ENCODE results near the gene SLC7A11. TPM values are rescaled to one million over a fixed set of nuclear protein-coding genes. Genes with fewer than 3 reads are reported as not detected.

Gene SLC7A11
- total RNA-seq, 4 donors from 2014 or later = 0.61 to 5.1 TPM; not detected in 2

DNA sequence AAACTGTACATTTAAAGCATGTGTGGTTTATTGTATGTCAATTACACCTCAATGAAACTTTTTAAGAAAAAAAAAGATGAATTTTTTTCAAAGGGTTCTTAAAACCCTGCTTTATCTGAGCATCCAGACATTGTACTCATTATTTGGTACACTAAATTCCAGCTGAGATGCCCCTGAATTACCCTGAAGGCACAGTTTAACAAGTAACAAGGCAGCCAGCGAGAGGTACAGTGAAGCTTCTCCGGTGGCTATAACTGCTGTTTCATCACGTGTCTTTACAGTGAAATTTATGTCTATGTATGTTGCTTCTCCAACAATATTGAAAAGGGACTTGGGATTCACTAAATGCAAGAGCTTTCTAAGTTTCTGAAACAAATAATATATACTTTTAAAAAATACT, 15.8 kb downstream of the SLC7A11 start:
- Histone ChIP-seq H3K27me3 (no peaks in the 10 kb centered on the region), H3K4me3 (no peak overlapping the region), H3K27ac (no peak overlapping the region), H3K4me1 (no peaks in the 10 kb centered on the region), H3K9me3 (no peaks in the 10 kb centered on the region), H3K36me3 (no peaks in the 10 kb centered on the region)
- TF ChIP-seq, protein P1, sequence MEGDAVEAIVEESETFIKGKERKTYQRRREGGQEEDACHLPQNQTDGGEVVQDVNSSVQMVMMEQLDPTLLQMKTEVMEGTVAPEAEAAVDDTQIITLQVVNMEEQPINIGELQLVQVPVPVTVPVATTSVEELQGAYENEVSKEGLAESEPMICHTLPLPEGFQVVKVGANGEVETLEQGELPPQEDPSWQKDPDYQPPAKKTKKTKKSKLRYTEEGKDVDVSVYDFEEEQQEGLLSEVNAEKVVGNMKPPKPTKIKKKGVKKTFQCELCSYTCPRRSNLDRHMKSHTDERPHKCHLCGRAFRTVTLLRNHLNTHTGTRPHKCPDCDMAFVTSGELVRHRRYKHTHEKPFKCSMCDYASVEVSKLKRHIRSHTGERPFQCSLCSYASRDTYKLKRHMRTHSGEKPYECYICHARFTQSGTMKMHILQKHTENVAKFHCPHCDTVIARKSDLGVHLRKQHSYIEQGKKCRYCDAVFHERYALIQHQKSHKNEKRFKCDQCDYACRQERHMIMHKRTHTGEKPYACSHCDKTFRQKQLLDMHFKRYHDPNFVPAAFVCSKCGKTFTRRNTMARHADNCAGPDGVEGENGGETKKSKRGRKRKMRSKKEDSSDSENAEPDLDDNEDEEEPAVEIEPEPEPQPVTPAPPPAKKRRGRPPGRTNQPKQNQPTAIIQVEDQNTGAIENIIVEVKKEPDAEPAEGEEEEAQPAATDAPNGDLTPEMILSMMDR (IDR thresholded peaks at IDR 0.05) = no peak
- no peak for TF ChIP-seq POLR2A (IDR thresholded peaks at IDR 0.05)
- intact Hi-C loops (cut with DNase I; ENCODE audit: low total_unique reads) = no loop called here
- no peak for DNase-seq

DNA sequence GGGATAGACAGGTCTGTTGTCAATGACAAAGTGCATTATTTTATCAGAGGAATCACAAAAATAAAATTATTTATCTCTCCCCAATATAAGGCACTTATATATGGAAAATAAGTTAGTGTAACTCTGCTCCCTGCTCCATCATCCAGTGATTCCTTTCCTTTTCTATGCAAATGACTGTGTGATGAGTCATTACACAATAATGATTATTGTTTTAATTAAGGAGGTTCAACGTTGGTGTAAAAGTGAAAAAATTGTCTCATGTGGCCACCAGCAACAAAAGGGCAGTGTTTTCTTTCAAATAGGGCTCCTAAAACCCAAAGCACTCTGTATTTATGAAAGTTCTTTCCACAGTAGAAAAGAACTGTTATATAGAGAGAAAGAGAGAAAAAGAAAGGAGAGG, 16.7 kb downstream of the SLC7A11 start:
- no peak for DNase-seq
- no peaks in the 10 kb centered on the region for H3K9me3 ChIP-seq
- H3K27ac ChIP-seq = no peak overlapping the region
- H3K4me1 ChIP-seq = no peaks in the 10 kb centered on the region
- no peak overlapping the region for H3K4me3 ChIP-seq
- intact Hi-C loops (cut with DNase I; ENCODE audit: low total_unique reads) = no loop called here
- no peaks in the 10 kb centered on the region for H3K36me3 ChIP-seq
- TF ChIP-seq, protein P1 (IDR thresholded peaks at IDR 0.05) = no peak
- TF ChIP-seq POLR2A (IDR thresholded peaks at IDR 0.05) = no peak
- H3K27me3 ChIP-seq = no peaks in the 10 kb centered on the region

DNA sequence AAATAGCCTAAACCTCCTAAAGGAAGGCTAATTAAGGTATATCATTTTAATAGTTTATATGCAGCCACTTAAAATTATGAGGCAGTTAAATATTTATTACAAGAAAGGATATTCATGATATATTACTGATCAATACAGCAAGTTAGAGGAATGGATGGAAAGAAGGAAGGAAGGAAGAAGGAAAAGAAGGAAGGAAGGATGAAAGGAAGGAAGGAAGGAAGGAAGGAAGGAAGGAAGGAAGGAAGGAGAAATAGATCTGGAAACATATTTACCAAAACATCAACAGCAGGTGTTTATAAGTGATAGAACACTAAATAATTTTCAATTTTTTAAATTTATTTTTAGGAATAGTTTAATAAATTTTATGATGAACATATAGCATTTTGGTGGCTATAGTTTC, 17.5 kb downstream of the SLC7A11 start:
- DNase-seq = no peak

DNA sequence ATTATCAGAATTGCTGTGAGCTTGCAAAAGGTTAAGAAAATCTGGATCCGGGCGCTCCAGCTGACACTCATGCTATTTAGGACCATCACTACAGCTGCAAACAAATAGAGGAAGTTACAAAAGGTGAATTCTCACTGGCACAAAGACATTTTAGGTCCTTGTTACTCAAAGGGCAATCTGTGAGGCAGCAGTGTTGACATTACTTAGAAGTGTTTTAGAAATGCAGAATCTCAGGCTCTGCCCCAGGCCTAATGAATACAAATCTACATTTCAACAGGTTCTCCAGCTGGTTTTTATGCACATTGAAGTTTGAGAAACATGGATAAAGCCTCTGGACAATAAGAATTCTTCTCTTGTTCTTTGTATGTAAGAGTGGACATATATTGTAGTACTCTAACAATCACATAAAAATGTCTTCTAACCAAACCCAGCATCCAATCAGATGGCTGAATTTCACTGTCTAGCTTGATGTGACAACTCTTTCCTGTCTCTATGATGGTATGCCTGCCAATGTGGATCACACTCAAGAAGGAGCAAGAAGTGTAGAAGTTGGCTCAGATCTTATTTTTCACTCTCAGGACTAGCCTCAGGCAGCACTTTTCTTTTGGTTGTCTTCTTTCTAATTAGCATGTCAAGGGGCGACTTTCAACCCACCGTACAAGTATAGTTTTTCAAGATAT, 18.8 kb downstream of the SLC7A11 start:
- no peaks in the 10 kb centered on the region for H3K36me3 ChIP-seq
- H3K4me1 ChIP-seq = no peaks in the 10 kb centered on the region
- H3K27me3 ChIP-seq = no peaks in the 10 kb centered on the region
- TF ChIP-seq, protein P1 (IDR thresholded peaks at IDR 0.05) = no peak
- TF ChIP-seq POLR2A (IDR thresholded peaks at IDR 0.05) = no peak
- no peak overlapping the region for H3K27ac ChIP-seq
- no peak for DNase-seq
- no peak overlapping the region for H3K4me3 ChIP-seq
- no peaks in the 10 kb centered on the region for H3K9me3 ChIP-seq
- intact Hi-C loops (cut with DNase I; ENCODE audit: low total_unique reads) = no loop called here

More for the DNA sequence above, 17.5 kb downstream of the SLC7A11 start:
- intact Hi-C loops (cut with DNase I; ENCODE audit: low total_unique reads) = no loop called here
- no peaks in the 10 kb centered on the region for H3K27me3 ChIP-seq
- TF ChIP-seq POLR2A (IDR thresholded peaks at IDR 0.05) = no peak
- TF ChIP-seq, protein P1 (IDR thresholded peaks at IDR 0.05) = no peak
- H3K27ac ChIP-seq = no peak overlapping the region
- H3K9me3 ChIP-seq = no peaks in the 10 kb centered on the region
- H3K4me3 ChIP-seq = no peak overlapping the region
- H3K4me1 ChIP-seq = no peaks in the 10 kb centered on the region
- no peaks in the 10 kb centered on the region for H3K36me3 ChIP-seq

DNA sequence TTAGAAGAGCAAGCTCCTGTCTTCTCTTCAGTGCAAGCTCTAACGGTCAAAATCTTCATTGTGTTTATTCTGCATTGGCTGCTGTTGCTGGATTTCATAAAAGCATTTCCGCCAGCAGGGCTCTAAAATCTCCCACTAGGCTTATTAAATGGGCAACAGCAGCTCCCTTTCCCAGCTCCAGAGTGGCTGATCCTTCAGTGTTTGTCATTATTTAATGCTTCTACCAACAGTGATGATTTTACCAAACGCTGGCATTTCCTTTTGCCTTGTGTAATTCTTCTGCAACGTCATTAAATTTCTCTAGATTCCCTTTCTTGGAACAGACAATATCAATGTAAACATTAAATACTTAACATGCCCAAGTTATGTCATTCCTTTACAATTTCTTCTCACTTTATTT, 20.1 kb downstream of the SLC7A11 start:
- H3K27ac ChIP-seq = no peak overlapping the region

More for the DNA sequence above, 20.1 kb downstream of the SLC7A11 start:
- TF ChIP-seq POLR2A (IDR thresholded peaks at IDR 0.05) = no peak
- TF ChIP-seq, protein P1 (IDR thresholded peaks at IDR 0.05) = no peak
- intact Hi-C loops (cut with DNase I; ENCODE audit: low total_unique reads) = no loop called here
- Histone ChIP-seq H3K27me3 (no peaks in the 10 kb centered on the region), H3K4me3 (no peak overlapping the region), H3K4me1 (no peaks in the 10 kb centered on the region), H3K36me3 (no peaks in the 10 kb centered on the region), H3K9me3 (no peaks in the 10 kb centered on the region)
- no peak for DNase-seq

Measured in uterus (tissue), 4 donors.